Adrenal gland (tissue), 12 donors: ENCODE measurements around the gene MPG. TPM values are rescaled to one million over a fixed set of nuclear protein-coding genes. Genes with fewer than 3 reads are reported as not detected.

Experiments
- DNase-seq, 7 donors: peaks; one replicate each; pipeline ENCODE4 v3.0.0-alpha.2; 2019 to 2020
- H3K27ac ChIP-seq, 5 donors: fragments of 200-600 bp; sonication (generic) in 4 of 5; 1 replicate in 3 of 5; 2 replicates in 2 of 5; pipeline versions ENCODE4 v1.5.1 to v1.8.0; 2016 to 2020; ENCODE audit warnings: mild to moderate bottlenecking in 1 of 5
- H3K27me3 ChIP-seq: fragments of 200-600 bp; 2 replicates; pipeline ENCODE4 v1.8.0; 2021
- H3K36me3 ChIP-seq, 2 donors: fragments of 200-600 bp; replicated peaks in 1 of 2; 1 replicate in 1 of 2; 2 replicates in 1 of 2; pipeline versions ENCODE4 v1.5.1 to v1.8.0; 2018 to 2022
- H3K4me1 ChIP-seq, 2 donors: fragments of 200-600 bp; replicated peaks in 1 of 2; 1 replicate in 1 of 2; 2 replicates in 1 of 2; pipeline versions ENCODE4 v1.5.1 to v1.8.0; 2018 to 2021
- H3K4me3 ChIP-seq, 4 donors: fragments of 200-600 bp; sonication (generic) in 3 of 4; one replicate each; pipeline ENCODE4 v1.5.1; 2016 to 2018
- H3K9me3 ChIP-seq, 3 donors: fragments of 200-600 bp; sonication (generic) in 1 of 3; replicated peaks in 1 of 3; 1 replicate in 2 of 3; 2 replicates in 1 of 3; pipeline versions ENCODE4 v1.5.1 to v1.8.0; 2016 to 2021
- POLR2A ChIP-seq, 2 donors: fragments of 450-650 bp; IDR thresholded peaks; one replicate each; pipeline ENCODE4 v1.6.1; 2017; ENCODE audit warnings: antibody characterized with exemption in 2 of 2, mild to moderate bottlenecking in 2 of 2, moderate library complexity in 1 of 2
- WGBS, 4 donors: extraction: QIAGEN DNeasy Blood & Tissue Kit in 2 of 4; methylation state at CpG; one replicate each; pipeline versions ENCODE4 v1.1.5 to v1.1.7; 2013 to 2017; 5-methylcytosine and 5-hydroxymethylcytosine counted together
- intact Hi-C, 2 donors: fragments of 100-400 bp; cut with DNase I; formaldehyde crosslinking; loops; one replicate each; pipeline versions ENCODE4 v1.14.1 to v1.15.0; 2022 to 2023
- polyA plus RNA-seq, 3 donors: library from polyadenylated mRNA; stranded (reverse); fragments of 200-250 nt in 2 of 3; fragments of 350-450 nt in 1 of 3; fragmentation: Illumina TruSeq in 1 of 3; extraction: RNeasy Lipid Tissue Mini Kit (QIAGEN cat#74804) in 1 of 3; gene quantifications; one replicate each; pipeline ENCODE4 v1.2.3, GENCODE V29; 2013 to 2014
- total RNA-seq, 9 donors: library from RNA; depleted of rRNA in 4 of 9; stranded (reverse); fragments of >200 nt in 4 of 9; fragments of 120-200 nt in 1 of 9; fragmentation: NEBNext Ultra II Directional in 1 of 9; extraction: Animal tissue kit (Norgen Biotek cat#: 25700) in 1 of 9; gene quantifications; one replicate each; pipeline versions ENCODE4 v1.1.0 to v1.2.4, GENCODE V29; 2013 to 2023
- TF ChIP-seq, protein P1 (sequence below), 6 experiments: fragments of 450-650 bp in 4 of 6; fragments of 200-600 bp in 2 of 6; sonication (generic) in 1 of 6; IDR thresholded peaks; 1 replicate in 5 of 6; 2 replicates in 1 of 6; pipeline versions ENCODE4 v1.5.1 to v1.8.0; 2016 to 2021; ENCODE audit warnings: antibody characterized with exemption in 6 of 6, mild to moderate bottlenecking in 2 of 6, moderate library complexity in 1 of 6
- donor health status: healthy with polysubstance abuse.
- donor health status: Bipolar disorder and iron deficiency.
- donor health status: DM: yes; HTN: yes; CAD: no.
- donor health status: DM: no; HTN: no; CAD: no.
- donor health status: DM: no; HTN: no; CAD: no.
- donor health status: DM: yes; HTN: yes; CAD: no.

The MPG gene
- total and polyA plus RNA-seq, 12 donors, result 5.0 to 207 (median 91.3) TPM

DNA sequence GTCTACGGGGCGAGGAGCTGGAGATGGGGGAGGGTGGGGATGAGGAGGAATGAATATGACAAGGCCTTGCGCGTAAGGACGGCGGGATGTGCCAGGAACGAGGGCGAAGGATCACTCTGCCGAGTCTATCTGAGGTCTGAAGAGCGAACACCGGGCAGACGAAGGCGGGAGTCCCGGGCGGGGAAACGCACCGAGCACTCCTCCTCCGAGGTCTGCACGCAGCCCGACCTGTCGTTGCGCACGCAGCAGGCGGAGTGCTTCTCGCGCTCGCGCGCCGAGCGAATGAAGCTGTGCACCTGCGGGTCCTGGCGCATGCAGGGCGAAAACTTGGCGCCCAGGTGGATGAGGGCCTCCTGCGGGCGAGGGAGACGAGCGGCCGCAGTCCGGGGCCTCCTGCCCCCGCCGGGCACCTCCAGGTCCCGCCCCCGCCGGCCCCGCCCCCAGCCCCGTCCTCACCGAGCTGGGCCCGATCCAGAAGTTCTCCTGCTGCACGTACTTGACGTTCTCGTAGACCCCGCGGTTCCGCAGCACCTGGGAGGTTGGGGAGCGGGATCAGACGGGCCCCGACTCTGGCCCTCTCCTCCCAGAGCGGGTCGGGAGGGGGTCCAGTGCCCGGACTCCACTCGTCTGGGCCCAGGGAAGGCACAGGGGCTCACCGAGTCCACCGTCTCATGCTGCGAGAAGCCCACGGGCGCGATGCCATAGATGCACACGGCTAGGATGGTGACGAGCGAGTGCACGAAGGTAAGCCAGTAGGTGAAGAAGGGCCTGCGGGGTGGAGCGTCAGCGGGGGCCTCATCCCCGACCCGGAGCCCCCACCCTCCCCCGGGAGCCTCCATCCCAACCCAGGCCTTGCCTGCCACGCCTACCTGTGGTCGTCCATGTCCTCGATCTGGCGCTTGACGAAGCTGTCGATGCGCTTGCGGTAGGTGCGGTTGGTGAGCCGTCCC is 16.8 kb upstream of the MPG start:
- no peaks in the 10 kb centered on the region for H3K27me3 ChIP-seq
- H3K27ac ChIP-seq, result no peak overlapping the region
- H3K36me3 ChIP-seq, result peaks cover 0 to 24% of the 10 kb centered on the region in 2 donors
- DNase-seq, result no peak
- TF ChIP-seq, protein P1, sequence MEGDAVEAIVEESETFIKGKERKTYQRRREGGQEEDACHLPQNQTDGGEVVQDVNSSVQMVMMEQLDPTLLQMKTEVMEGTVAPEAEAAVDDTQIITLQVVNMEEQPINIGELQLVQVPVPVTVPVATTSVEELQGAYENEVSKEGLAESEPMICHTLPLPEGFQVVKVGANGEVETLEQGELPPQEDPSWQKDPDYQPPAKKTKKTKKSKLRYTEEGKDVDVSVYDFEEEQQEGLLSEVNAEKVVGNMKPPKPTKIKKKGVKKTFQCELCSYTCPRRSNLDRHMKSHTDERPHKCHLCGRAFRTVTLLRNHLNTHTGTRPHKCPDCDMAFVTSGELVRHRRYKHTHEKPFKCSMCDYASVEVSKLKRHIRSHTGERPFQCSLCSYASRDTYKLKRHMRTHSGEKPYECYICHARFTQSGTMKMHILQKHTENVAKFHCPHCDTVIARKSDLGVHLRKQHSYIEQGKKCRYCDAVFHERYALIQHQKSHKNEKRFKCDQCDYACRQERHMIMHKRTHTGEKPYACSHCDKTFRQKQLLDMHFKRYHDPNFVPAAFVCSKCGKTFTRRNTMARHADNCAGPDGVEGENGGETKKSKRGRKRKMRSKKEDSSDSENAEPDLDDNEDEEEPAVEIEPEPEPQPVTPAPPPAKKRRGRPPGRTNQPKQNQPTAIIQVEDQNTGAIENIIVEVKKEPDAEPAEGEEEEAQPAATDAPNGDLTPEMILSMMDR (IDR thresholded peaks at IDR 0.05), result no peak
- no peak for TF ChIP-seq POLR2A (IDR thresholded peaks at IDR 0.05)
- no peak overlapping the region for H3K4me3 ChIP-seq
- intact Hi-C loops, result no loop called here
- WGBS, 4 donors, result 83 to 86% (median 84%) methylated on average over 29 to 89 of the region's 89 CpGs
- no peaks in the 10 kb centered on the region for H3K4me1 ChIP-seq
- no peaks in the 10 kb centered on the region for H3K9me3 ChIP-seq

DNA sequence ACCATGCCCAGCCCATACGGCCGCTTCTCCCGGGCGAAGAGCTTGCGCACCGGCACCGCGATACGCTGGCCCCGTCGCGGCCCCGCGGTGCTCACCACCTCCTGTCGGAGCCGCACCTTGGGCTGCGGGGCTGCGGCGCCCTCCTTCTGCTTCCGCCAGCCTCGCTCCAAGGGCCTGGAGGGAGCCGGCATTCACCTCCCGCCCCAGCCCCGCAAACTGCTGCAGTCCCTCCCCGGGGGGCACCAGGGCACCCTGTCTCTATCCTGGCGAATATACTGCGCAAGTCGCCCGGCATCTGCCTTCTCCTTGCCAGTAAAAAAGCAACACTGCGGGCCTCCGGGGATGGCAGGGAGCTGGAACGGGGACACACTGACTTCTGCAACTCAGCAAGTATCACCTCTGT is 16.1 kb upstream of the MPG start:
- Histone ChIP-seq H3K27ac (no peak overlapping the region), H3K4me1 (no peaks in the 10 kb centered on the region), H3K9me3 (no peaks in the 10 kb centered on the region), H3K36me3 (peaks cover 0 to 19% of the 10 kb centered on the region in 2 donors), H3K27me3 (no peaks in the 10 kb centered on the region), H3K4me3 (no peak overlapping the region)
- intact Hi-C loops, result no loop called here
- no peak for DNase-seq
- 89 to 97% (median 91%) methylated on average over 29 to 32 of the region's 32 CpGs for WGBS, 4 donors
- no peak for TF ChIP-seq POLR2A (IDR thresholded peaks at IDR 0.05)

DNA sequence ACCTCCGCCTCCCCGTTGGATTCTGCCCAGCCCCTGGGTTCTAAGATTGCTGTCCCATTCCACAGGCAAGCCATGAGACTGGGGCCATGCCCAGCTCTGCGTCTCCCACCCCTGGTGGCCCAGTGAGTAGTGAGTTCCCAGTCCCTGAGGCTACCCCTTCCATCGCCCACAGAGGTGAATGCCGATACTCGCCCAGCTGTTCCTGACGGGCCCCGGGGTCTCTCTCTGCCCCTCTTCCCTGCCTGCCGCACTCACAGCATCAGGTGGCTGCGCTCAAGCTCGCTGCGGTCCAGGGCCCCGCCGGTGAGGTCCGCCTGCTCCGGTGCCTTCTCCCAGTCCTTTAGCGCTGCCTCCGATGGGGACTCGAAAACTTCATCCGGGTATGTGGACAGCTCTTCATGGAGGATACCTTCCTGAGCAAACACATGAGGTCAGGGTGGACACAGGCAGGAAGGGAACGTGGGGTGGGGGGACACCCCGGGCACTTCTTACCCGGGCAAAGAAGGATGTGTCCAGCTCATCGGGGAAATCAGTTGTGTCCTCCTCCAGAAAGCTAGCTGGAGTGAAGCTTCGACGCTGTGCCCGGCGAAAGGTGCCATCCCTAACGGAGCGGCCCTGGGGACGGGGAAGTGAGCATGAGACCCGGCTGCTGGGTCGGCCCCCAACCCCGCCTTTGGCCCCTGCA is 15.6 kb upstream of the MPG start:
- Histone ChIP-seq H3K36me3 (peaks cover 0 to 19% of the 10 kb centered on the region in 2 donors), H3K9me3 (no peaks in the 10 kb centered on the region), H3K4me3 (no peak overlapping the region), H3K27ac (no peak overlapping the region), H3K4me1 (no peaks in the 10 kb centered on the region), H3K27me3 (no peaks in the 10 kb centered on the region)
- intact Hi-C loops, result no loop called here
- 90 to 94% (median 91%) methylated on average over 21 to 34 of the region's 34 CpGs for WGBS, 4 donors
- TF ChIP-seq POLR2A (IDR thresholded peaks at IDR 0.05), result no peak
- TF ChIP-seq, protein P1 (IDR thresholded peaks at IDR 0.05), result no peak
- no peak for DNase-seq

DNA sequence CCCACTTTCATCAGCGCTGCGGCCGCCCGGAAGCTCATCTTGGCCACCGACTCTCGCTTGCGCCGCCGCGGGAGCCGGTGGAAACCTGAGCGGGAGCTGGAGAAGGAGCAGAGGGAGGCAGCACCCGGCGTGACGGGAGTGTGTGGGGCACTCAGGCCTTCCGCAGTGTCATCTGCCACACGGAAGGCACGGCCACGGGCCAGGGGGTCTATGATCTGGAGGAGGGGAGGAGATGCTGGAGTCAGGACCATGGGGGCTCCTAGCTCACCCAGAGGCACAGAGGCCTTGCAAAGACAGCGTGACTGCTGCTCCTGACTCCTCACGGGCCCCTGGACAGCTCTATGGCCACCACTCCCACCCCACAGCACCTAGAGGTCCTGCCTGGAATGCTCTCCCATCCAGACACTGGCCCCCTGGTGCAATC is 15.0 kb upstream of the MPG start:
- 91 to 97% (median 93%) methylated on average over 15 to 21 of the region's 21 CpGs for WGBS, 4 donors
- no peak for DNase-seq
- TF ChIP-seq POLR2A (IDR thresholded peaks at IDR 0.05), result no peak
- TF ChIP-seq, protein P1 (IDR thresholded peaks at IDR 0.05), result no peak
- Histone ChIP-seq H3K4me1 (no peaks in the 10 kb centered on the region), H3K27me3 (no peaks in the 10 kb centered on the region), H3K27ac (no peak overlapping the region), H3K9me3 (no peaks in the 10 kb centered on the region), H3K4me3 (no peak overlapping the region), H3K36me3 (peaks cover 0 to 14% of the 10 kb centered on the region in 2 donors)
- intact Hi-C loops, result no loop called here
